IPS DF 4.7 (cell line): ENCODE measurements around the gene ACTC1.

Experiments
- DNase-seq: peaks from one replicate; pipeline ENCODE4 v3.0.0-alpha.2; 2013; ENCODE audit warnings: low spot score; ENCODE audit errors: extremely low read depth

The ACTC1 gene

DNA sequence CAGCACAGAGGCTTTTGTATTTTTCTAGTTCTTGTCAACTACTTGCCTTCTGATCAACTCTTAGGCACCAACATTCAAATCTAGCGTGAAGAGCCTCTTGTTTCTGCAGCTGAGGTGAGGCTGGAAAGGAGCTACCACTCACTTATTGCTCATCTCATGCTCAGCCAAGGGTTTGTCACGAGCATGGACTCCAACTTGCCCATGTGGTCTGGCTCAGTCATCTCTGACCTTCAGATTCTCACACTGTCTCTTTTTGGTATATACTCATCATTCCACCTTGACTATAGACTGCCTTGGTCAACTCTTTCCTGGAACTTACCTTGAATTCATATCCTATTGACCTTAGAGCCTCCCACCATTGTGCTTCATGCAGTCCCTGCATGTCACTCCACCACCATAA is 35.4 kb downstream of the ACTC1 start:
- no peak for DNase-seq

DNA sequence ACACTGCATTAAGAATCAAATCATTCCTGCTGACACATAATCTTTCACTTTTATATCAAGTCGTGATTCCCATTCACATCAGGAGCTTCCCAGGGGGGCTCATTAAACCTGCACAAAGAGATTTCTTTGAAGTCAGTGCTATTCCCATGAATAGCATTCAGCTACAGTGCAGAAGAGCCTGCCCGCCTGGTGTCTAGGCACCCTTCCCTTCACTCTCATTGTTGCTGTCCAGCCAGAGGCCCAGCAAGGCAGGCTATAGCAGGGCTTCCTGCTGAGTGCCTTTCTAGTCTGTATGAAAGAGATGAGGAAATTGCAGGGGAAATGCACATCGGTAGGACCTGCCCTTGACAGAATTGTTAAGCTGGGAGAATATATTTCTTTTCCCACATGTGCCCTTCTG is 36.0 kb downstream of the ACTC1 start:
- DNase-seq: no peak

DNA sequence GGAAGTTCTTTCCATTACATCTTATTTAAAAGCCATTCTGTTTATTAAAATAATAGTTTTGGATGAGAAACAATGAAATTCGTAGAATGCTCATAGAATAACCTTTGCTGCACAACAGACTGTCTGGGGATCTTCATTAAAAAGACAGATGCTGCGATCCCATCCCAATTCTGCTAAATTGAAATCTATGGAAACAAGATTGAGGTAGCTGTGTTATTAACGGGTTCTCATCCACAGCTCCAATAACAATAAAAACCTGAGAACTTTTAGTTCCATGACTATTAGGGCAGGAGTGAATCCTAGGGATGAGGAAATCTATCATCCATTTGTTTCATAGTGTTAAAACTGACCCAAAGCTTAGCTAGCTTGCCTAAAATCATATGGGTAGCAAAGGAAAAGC is 38.1 kb downstream of the ACTC1 start:
- DNase-seq: no peak

DNA sequence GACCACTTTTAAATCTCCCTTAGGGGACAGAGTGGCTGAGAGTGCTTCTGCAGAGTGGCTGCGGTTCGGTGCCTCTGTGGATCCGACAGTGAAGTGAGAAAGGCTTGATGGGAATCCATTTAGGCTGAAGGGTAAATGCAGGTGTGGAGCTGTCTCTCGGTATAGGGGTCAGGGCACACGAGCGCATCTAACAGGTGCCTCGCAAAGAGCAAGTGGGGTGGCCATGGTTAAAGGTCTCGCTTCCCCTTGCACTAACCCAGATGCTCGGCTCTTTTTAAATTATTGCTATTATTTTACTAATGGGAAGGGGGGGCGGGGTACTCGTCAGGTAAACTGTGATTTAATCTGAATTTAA is 40.0 kb downstream of the ACTC1 start:
- no peak for DNase-seq

DNA sequence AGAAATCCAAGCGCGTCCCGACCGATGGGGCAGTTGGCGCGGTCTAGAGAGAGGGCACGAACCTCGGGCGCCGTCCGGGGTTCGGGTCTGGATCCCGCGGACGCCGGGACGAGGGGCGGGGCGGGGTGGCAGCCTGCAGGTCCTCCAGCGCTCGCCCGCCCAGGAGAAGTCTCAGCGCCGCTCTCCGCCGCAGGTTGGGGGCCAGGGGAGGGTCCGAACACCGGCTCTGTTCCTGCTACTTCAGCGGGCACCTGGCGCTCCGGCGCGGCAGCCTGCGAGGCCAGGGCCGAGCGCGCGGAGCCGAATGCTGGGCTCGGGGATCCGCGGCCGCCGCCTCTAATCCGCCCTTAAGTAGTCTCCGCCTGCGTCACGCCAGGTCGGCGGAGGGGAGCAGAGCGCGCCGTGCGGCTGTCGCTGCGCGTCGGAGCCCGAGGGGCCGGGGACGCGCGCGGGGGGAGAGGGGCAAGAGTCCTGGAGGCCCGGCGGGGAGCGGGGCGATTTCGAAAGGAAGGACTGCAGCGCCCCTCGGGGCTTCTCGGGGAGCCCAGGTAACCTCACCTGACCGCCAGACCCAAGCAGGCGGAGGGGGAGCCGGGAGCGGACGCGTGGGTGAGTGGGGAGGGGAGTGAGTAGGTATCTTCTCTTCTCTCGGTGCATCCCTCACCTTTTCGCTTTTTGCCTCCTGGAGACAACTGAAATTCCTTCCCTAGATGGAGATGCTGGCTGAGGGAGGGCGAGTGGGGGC is 40.5 kb downstream of the ACTC1 start, which contains the start of gene GJD2:
Gene GJD2, minus strand, starts transcription at position 325 of the 745 bp plus-strand sequence. CDS start 510 bp downstream, outside the sequence.
- DNase-seq: no peak

DNA sequence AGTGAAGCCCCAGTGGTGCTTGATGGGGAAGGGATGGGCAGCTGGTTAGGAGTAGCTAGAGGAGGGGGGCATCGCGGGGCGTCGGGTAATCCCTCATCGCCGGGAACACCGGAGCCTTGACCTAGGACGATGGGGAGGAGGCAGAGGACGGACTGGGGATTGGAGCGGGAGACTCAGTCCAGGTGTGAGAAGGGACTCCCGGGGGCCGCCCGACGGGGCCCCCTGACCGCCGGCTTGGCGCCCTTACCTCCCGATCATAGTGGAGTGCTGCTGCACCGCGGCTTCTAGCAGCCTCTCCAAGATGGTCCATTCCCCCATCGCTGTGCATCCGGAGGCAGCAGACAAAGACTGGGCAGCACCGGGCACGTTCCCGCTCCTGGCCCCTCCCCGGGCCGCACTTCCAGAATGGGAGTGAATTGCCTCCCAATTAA is 41.2 kb downstream of the ACTC1 start:
- DNase-seq: no peak

DNA sequence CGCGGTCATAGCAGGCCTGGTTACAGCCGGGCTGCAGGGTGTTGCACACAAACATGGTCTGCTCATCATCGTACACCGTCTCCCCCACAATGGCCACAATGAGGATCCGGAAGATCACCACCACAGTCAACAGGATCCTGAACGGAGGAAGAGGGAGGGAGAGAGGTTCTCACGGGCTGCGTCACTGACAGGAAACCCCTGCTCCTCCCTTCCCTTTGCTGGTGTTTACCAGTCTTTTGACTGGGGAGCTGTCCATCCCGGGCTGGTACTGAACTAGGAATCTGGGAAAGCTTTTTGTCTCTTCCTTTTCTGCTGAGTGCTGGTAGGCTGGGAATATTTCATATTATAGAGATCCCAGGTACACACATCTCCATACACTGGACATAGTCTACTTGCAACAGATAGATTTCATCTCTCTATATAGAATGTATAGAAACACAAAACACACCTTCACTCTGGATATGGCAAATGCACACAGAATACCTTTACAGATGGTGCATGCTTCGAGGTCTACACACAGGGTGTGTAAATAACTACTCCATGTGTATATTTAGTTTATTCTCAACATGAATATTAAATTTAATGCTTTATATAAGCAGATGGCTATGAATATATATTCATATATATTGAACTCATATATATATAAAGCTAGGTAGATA is 42.0 kb downstream of the ACTC1 start:
- DNase-seq: peak; percentile 75

DNA sequence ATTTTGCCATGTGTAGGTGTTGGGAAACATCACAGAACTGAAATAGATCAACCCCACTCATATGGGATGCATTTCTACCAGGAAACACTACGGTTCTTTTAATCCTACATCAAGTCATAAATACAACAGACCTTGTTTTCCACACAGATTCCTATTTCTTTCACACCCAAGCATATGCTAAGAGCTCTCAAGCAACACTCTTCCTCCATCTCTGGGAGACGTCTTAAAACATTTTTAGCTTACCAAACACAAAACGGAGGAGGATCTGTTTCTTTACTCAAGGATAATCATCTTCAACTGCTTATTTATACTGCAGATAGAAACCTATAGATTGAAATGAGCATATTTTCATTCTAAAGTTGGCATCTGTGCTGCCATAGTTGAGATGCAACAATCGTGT is 45.7 kb downstream of the ACTC1 start:
- no peak for DNase-seq
